HCT116 (cell line): ENCODE measurements around the gene LAMTOR1. TPM values are rescaled to one million over a fixed set of nuclear protein-coding genes. Genes with fewer than 3 reads are reported as not detected.

Experiments used
- ATAC-seq: fragments of 200-7000 bp; cut with Tn5 transposase; 2 replicates; pipeline ENCODE4 v1.9.1; 2020; ENCODE audit warnings: mild to moderate bottlenecking, moderate library complexity
- BruUV-seq: library from RNA; stranded (reverse); fragments of 400-500 nt; replicated peaks from 2 replicates; lab custom pipeline; 2021; lab: Mats Ljungman, UMichigan
- CTCF ChIA-PET: fragments of 300-600 bp; sonication (Branson Sonifier 250); formaldehyde crosslinking; loops from one replicate; lab custom pipeline; 2021; ENCODE audit warnings: antibody characterized with exemption; lab: Charles Lee
- POLR2A ChIA-PET: fragments of 300-600, 350-600 bp; sonication (Branson Sonifier 250); formaldehyde crosslinking; loops from one replicate; lab custom pipeline; 2021; ENCODE audit warnings: antibody characterized with exemption; lab: Charles Lee
- RAD21 ChIA-PET, 2 experiments: fragments of 300-600 bp; sonication (Branson Sonifier 250); formaldehyde crosslinking; loops; one replicate each; lab custom pipeline; 2023; ENCODE audit warnings: low total read pairs in 2 of 2; ENCODE audit not compliant: uncharacterized antibody in 2 of 2, unreplicated experiment in 2 of 2, low non-redundant PET in 1 of 2; lab: Charles Lee
- DNase-seq: peaks from one replicate; pipeline ENCODE4 v3.0.0-alpha.2; 2010; ENCODE audit warnings: low read depth, low spot score
- H2AFZ ChIP-seq: fragments of 200-600 bp; shearing (Covaris generic), sonication (generic); 2 replicates; pipeline ENCODE4 v1.6.1; 2017; ENCODE audit warnings: low read depth, mixed run types, mixed read lengths, antibody characterized with exemption, low read length; ENCODE audit not compliant: poor library complexity, severe bottlenecking
- H3K27ac ChIP-seq: 2 replicates; pipeline ENCODE4 v1.5.1; 2012; ENCODE audit warnings: low read depth, low read length
- H3K27me3 ChIP-seq: fragments of 200-600 bp; sonication (generic); 2 replicates; pipeline ENCODE4 v1.6.1; 2016; ENCODE audit warnings: mixed run types, low read length, mixed read lengths; ENCODE audit not compliant: insufficient read depth
- H3K36me3 ChIP-seq, 2 experiments: fragments of 200-500 bp in 1 of 2; fragments of 200-600 bp in 1 of 2; sonication (Bioruptor generic) in 1 of 2; sonication (generic) in 1 of 2; 2 replicates each; pipeline versions ENCODE4 v1.5.1 to v1.6.1; 2014 to 2016; ENCODE audit warnings: low read length in 2 of 2, inconsistent platforms in 1 of 2, mixed read lengths in 1 of 2, mixed run types in 1 of 2; ENCODE audit not compliant: insufficient read depth in 2 of 2, control insufficient read depth in 1 of 2
- H3K4me1 ChIP-seq, 2 experiments: fragments of 200-600 bp in 1 of 2; sonication (generic) in 1 of 2; 2 replicates each; pipeline versions ENCODE4 v1.5.1 to v1.6.1; 2012 to 2017; ENCODE audit warnings: low read length in 2 of 2, inconsistent platforms in 1 of 2, mild to moderate bottlenecking in 1 of 2, mixed read lengths in 1 of 2, mixed run types in 1 of 2, moderate library complexity in 1 of 2; ENCODE audit not compliant: insufficient read depth in 2 of 2, control insufficient read depth in 1 of 2
- H3K4me2 ChIP-seq: fragments of 200-600 bp; sonication (generic); 2 replicates; pipeline ENCODE4 v1.6.1; 2017; ENCODE audit warnings: mixed run types, low read length, mixed read lengths
- H3K4me3 ChIP-seq, 2 experiments: fragments of 200-600 bp in 1 of 2; sonication (generic) in 1 of 2; replicated peaks in 1 of 2; 2 replicates each; pipeline ENCODE4 v1.5.1; 2011 to 2016; ENCODE audit warnings: low read length in 2 of 2, control low read depth in 1 of 2, low read depth in 1 of 2, mild to moderate bottlenecking in 1 of 2, mixed read lengths in 1 of 2, mixed run types in 1 of 2
- H3K79me2 ChIP-seq: fragments of 200-600 bp; sonication (generic); 2 replicates; pipeline ENCODE4 v1.6.1; 2017; ENCODE audit warnings: mild to moderate bottlenecking, mixed run types, low read length, moderate library complexity, mixed read lengths; ENCODE audit not compliant: insufficient read depth
- H3K9ac ChIP-seq: fragments of 200-600 bp; sonication (generic); 2 replicates; pipeline ENCODE4 v1.6.1; 2016; ENCODE audit warnings: low read length, mixed read lengths
- H3K9me2 ChIP-seq: fragments of 200-600 bp; sonication (generic), shearing (Covaris generic); 2 replicates; pipeline ENCODE4 v1.6.1; 2017; ENCODE audit warnings: mixed run types, mild to moderate bottlenecking, moderate library complexity; ENCODE audit not compliant: insufficient read depth
- H3K9me3 ChIP-seq, 2 experiments: fragments of 200-500 bp in 1 of 2; fragments of 200-600 bp in 1 of 2; sonication (Bioruptor generic) in 1 of 2; sonication (generic) in 1 of 2; 2 replicates each; pipeline ENCODE4 v1.6.1; 2014 to 2017; ENCODE audit warnings: low read length in 2 of 2, mixed read lengths in 2 of 2, inconsistent platforms in 1 of 2, low read depth in 1 of 2, mild to moderate bottlenecking in 1 of 2, mixed run types in 1 of 2, moderate library complexity in 1 of 2; ENCODE audit not compliant: control insufficient read depth in 1 of 2, insufficient read depth in 1 of 2
- H4K20me1 ChIP-seq: fragments of 200-600 bp; sonication (generic), shearing (Covaris generic); 2 replicates; pipeline ENCODE4 v1.6.1; 2017; ENCODE audit warnings: mixed run types, mild to moderate bottlenecking, moderate library complexity; ENCODE audit not compliant: insufficient read depth
- ATF3 ChIP-seq: IDR thresholded peaks from 2 replicates; pipeline ENCODE4 v1.6.1; 2012
- CBX3 ChIP-seq: IDR thresholded peaks from 2 replicates; pipeline ENCODE4 v1.6.1; 2012; ENCODE audit warnings: low read depth
- CEBPB ChIP-seq: IDR thresholded peaks from 2 replicates; pipeline ENCODE4 v1.6.1; 2012; ENCODE audit warnings: low read depth
- ELF1 ChIP-seq: IDR thresholded peaks from 2 replicates; pipeline ENCODE4 v1.6.1; 2012; ENCODE audit warnings: low read depth, borderline replicate concordance
- EZH2 ChIP-seq: fragments of 200-600 bp; sonication (generic); IDR thresholded peaks from 2 replicates; pipeline ENCODE4 v1.6.1; 2017; ENCODE audit warnings: antibody characterized with exemption, mixed run types
- EZH2phosphoT487 ChIP-seq: fragments of 200-600 bp; IDR thresholded peaks from 2 replicates; pipeline ENCODE4 v1.6.1; 2018; ENCODE audit warnings: antibody characterized with exemption, borderline replicate concordance
- FOSL1 ChIP-seq: IDR thresholded peaks from 2 replicates; pipeline ENCODE4 v1.6.1; 2012; ENCODE audit warnings: low read depth
- JUND ChIP-seq: IDR thresholded peaks from 2 replicates; pipeline ENCODE4 v1.6.1; 2012
- MAX ChIP-seq: IDR thresholded peaks from 2 replicates; pipeline ENCODE4 v1.6.1; 2012
- POLR2A ChIP-seq: IDR thresholded peaks from 2 replicates; pipeline ENCODE4 v1.7.0; 2011; ENCODE audit warnings: borderline replicate concordance; ENCODE audit not compliant: insufficient read depth, insufficient read length; ENCODE audit errors: extremely low read depth
- POLR2AphosphoS5 ChIP-seq: IDR thresholded peaks from 2 replicates; pipeline ENCODE4 v1.6.1; 2011; ENCODE audit warnings: mild to moderate bottlenecking, low read depth, low read length, moderate library complexity
- RAD21 ChIP-seq: IDR thresholded peaks from 2 replicates; pipeline ENCODE4 v1.6.1; 2012; ENCODE audit warnings: low read depth, mild to moderate bottlenecking
- SIN3A ChIP-seq: IDR thresholded peaks from 2 replicates; pipeline ENCODE4 v1.6.1; 2012; ENCODE audit warnings: low read depth
- SP1 ChIP-seq: IDR thresholded peaks from 2 replicates; pipeline ENCODE4 v1.6.1; 2012; ENCODE audit warnings: low read depth
- TCF7L2 ChIP-seq: IDR thresholded peaks from 2 replicates; pipeline ENCODE4 v1.7.0; 2011; ENCODE audit warnings: borderline replicate concordance, inconsistent platforms; ENCODE audit not compliant: insufficient read depth, insufficient read length; ENCODE audit errors: extremely low read depth
- ZFX ChIP-seq: fragments of 450-650 bp; IDR thresholded peaks from 2 replicates; pipeline ENCODE4 v1.6.1; 2017
- ZNF274 ChIP-seq: fragments of 200-500 bp; sonication (Bioruptor generic); IDR thresholded peaks from 2 replicates; pipeline ENCODE4 v1.6.1; 2014; ENCODE audit warnings: mild to moderate bottlenecking, low read depth, low read length, inconsistent platforms
- intact Hi-C: fragments of 100-400 bp; cut with micrococcal nuclease; formaldehyde crosslinking; loops from 2 replicates; pipeline ENCODE4 v1.10.0; 2022
- total RNA-seq: library from RNA; stranded (reverse); gene quantifications from one replicate; pipeline ENCODE4 v1.2.1, GENCODE V29; 2021; ENCODE audit not compliant: unreplicated experiment
- TF ChIP-seq, protein P1 (sequence below): IDR thresholded peaks from 2 replicates; pipeline ENCODE4 v1.6.1; 2012; ENCODE audit warnings: low read depth

The LAMTOR1 gene
- total RNA-seq, 1 experiment from 2014 or later: 63.9 TPM

GRCh38 chr11:72146625-72147024 lies 43.5 kb upstream of the LAMTOR1 start:
- H3K9me3 ChIP-seq: no peaks in the 10 kb centered on the region
- no peak for DNase-seq
- no peak for TF ChIP-seq FOSL1
- TF ChIP-seq CEBPB: no peak
- TF ChIP-seq, protein P1, sequence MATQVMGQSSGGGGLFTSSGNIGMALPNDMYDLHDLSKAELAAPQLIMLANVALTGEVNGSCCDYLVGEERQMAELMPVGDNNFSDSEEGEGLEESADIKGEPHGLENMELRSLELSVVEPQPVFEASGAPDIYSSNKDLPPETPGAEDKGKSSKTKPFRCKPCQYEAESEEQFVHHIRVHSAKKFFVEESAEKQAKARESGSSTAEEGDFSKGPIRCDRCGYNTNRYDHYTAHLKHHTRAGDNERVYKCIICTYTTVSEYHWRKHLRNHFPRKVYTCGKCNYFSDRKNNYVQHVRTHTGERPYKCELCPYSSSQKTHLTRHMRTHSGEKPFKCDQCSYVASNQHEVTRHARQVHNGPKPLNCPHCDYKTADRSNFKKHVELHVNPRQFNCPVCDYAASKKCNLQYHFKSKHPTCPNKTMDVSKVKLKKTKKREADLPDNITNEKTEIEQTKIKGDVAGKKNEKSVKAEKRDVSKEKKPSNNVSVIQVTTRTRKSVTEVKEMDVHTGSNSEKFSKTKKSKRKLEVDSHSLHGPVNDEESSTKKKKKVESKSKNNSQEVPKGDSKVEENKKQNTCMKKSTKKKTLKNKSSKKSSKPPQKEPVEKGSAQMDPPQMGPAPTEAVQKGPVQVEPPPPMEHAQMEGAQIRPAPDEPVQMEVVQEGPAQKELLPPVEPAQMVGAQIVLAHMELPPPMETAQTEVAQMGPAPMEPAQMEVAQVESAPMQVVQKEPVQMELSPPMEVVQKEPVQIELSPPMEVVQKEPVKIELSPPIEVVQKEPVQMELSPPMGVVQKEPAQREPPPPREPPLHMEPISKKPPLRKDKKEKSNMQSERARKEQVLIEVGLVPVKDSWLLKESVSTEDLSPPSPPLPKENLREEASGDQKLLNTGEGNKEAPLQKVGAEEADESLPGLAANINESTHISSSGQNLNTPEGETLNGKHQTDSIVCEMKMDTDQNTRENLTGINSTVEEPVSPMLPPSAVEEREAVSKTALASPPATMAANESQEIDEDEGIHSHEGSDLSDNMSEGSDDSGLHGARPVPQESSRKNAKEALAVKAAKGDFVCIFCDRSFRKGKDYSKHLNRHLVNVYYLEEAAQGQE: no peak
- TF ChIP-seq SP1: no peak
- TF ChIP-seq ATF3: no peak
- TF ChIP-seq ZNF274: no peak
- TF ChIP-seq EZH2phosphoT487: no peak
- no peak for TF ChIP-seq MAX
- TF ChIP-seq POLR2AphosphoS5: no peak
- TF ChIP-seq SIN3A: no peak
- TF ChIP-seq JUND: no peak
- TF ChIP-seq POLR2A: no peak
- no peak for TF ChIP-seq TCF7L2
- TF ChIP-seq EZH2: no peak
- no peak for TF ChIP-seq ELF1
- no peak for TF ChIP-seq ZFX
- TF ChIP-seq CBX3: no peak
- TF ChIP-seq RAD21: no peak
- TF ChIP-seq, all 23 proteins: peak for 0
- no peak overlapping the region for H3K4me2 ChIP-seq
- H3K27ac ChIP-seq: no peak overlapping the region
- no peaks in the 10 kb centered on the region for H3K27me3 ChIP-seq
- H3K79me2 ChIP-seq: no peaks in the 10 kb centered on the region
- no peak overlapping the region for H3K4me3 ChIP-seq
- no peaks in the 10 kb centered on the region for H3K9me2 ChIP-seq
- POLR2A ChIA-PET: no interaction called here
- peaks cover 0 to 3% of the 10 kb centered on the region in 2 experiments; a peak in 1 of 4 replicates for H3K4me1 ChIP-seq
- H2AFZ ChIP-seq: no peak overlapping the region
- CTCF ChIA-PET: no interaction called here
- intact Hi-C loops: no loop called here
- RAD21 ChIA-PET: interaction anchor here in 1 of 2 experiments (0.6 kb wide), 1 partner anchor 227 kb away, joined by 3 read pairs; no protein-coding TSS in a partner anchor
- H3K9ac ChIP-seq: no peak overlapping the region
- H3K36me3 ChIP-seq: no peaks in the 10 kb centered on the region
- BruUV-seq: no TSS peak
- H4K20me1 ChIP-seq: no peaks in the 10 kb centered on the region
- ATAC-seq: no peak
